Tibial nerve (tissue), 4 donors: ENCODE results near the gene DDX19B. TPM values are rescaled to one million over a fixed set of nuclear protein-coding genes. Genes with fewer than 3 reads are reported as not detected.
A peak's percentile ranks its signal among the peaks of the same experiment; 100 is the strongest.

ENCODE experiments used
- DNase-seq, 2 donors: peaks; one replicate each; pipeline ENCODE4 v3.0.0-alpha.2; 2019; ENCODE audit warnings: low spot score in 2 of 2
- H3K27ac ChIP-seq, 4 donors: fragments of 200-600 bp; sonication (generic) in 3 of 4; one replicate each; pipeline ENCODE4 v1.5.1; 2017 to 2019; ENCODE audit warnings: mild to moderate bottlenecking in 1 of 4
- H3K27me3 ChIP-seq, 2 donors: fragments of 200-600 bp; sonication (generic) in 1 of 2; one replicate each; pipeline versions ENCODE4 v1.5.1 to v1.6.0; 2017 to 2019
- H3K36me3 ChIP-seq, 3 donors: fragments of 200-600 bp; sonication (generic); one replicate each; pipeline ENCODE4 v1.5.1; 2018 to 2019
- H3K4me1 ChIP-seq, 4 donors: fragments of 200-600 bp; sonication (generic) in 3 of 4; one replicate each; pipeline ENCODE4 v1.5.1; 2017 to 2019
- H3K4me3 ChIP-seq, 4 donors: fragments of 200-600 bp; sonication (generic) in 3 of 4; one replicate each; pipeline ENCODE4 v1.5.1; 2017 to 2019; ENCODE audit warnings: mild to moderate bottlenecking in 1 of 4, moderate library complexity in 1 of 4
- H3K9me3 ChIP-seq, 4 donors: fragments of 200-600 bp; sonication (generic) in 3 of 4; one replicate each; pipeline ENCODE4 v1.5.1; 2017 to 2019
- EP300 ChIP-seq, 2 donors: sonication (generic); formaldehyde crosslinking; IDR thresholded peaks; one replicate each; pipeline ENCODE4 v1.6.1; 2017; ENCODE audit warnings: antibody characterized with exemption in 2 of 2, mild to moderate bottlenecking in 1 of 2
- POLR2A ChIP-seq, 2 donors: fragments of 450-650 bp; IDR thresholded peaks; one replicate each; pipeline ENCODE4 v1.6.1; 2017; ENCODE audit warnings: antibody characterized with exemption in 2 of 2, mild to moderate bottlenecking in 2 of 2, moderate library complexity in 2 of 2
- WGBS, 2 donors: methylation state at CpG; one replicate each; pipeline ENCODE4 v1.1.5; 2018; 5-methylcytosine and 5-hydroxymethylcytosine counted together
- total RNA-seq, 4 donors: library from RNA; depleted of rRNA; stranded (reverse); fragments of >200 nt; gene quantifications; one replicate each; pipeline ENCODE4 v1.1.0, GENCODE V29; 2016
- TF ChIP-seq, protein P1 (sequence below), 5 experiments: fragments of 200-600 bp in 3 of 5; fragments of 450-650 bp in 2 of 5; sonication (generic) in 3 of 5; IDR thresholded peaks; one replicate each; pipeline ENCODE4 v1.5.1; 2016 to 2019; ENCODE audit warnings: antibody characterized with exemption in 5 of 5, mild to moderate bottlenecking in 3 of 5, moderate library complexity in 2 of 5

The DDX19B gene
- total RNA-seq, 4 donors from 2014 or later: 27.8 to 57.6 (median 30.4) TPM

DNA sequence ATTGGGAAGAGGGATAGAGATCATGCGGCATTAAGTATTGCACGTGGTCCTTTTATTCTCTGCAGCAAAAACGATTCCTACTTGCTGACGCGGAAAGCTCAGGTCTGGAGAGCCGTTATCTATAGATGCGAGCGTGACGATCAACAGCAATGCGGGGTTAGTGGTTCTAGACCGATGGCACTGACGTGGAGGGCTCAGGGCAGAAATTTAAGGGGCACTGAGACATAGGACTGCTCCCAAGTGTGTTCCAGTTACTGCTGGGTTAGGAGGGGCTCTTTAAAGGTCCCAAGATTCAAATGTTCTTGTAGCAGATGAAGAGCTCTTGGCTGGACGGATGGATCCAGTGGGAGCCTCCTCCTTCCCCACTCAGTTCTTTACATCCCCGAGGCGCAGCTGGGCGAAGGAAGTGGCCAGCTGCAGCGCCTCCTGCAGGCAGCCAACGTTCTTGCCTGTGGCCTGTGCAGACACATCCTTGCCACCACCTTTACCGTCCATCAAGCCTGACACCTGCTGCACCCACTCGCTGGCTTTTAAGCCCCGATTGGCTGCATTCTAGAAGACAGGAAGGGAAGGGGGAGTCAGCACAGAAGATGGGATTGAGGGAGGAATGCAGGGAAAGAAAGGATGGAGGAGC, 46.5 kb upstream of the DDX19B start:
- H3K27ac ChIP-seq: peak overlapping the region in 1 of 4 donors; percentile 92

DNA sequence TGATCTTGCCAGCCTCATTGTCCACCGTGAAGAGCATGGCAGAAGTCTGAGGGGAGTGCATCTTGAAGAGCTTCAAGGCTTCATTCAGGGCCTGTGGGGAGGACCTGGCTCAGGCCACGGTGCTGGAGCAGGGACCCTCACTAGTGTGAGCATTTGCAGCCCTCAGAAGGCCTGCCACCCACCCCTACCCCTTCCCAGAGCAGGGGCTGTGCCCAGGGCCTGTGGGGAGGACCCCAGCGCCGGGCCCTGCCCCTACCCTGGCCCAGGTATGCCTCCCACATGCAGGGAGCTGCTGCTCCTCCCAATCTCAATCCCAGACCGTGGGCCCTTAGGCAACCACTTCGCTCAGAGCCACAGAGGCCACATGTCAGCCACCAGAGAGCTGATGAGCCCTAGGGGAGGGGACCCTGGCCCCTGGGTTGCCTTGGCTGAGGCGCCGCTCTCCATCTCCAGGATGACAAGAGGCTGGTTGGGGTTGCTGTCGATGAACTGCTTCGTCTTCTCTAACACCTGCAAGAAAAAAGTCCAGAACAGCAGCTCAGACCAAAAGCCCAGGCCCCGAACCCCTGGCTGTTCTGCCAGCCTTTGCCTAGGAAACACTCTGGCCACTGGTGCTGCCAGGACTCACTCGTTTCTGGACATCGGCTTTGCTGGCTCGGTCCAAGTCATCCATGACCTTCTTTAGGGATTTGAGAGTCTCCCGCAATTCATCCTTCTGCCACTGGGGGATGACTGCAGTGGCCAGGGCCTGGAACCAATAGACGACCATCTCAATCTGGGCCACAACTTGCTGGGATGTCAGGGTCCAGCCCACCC, 45.5 kb upstream of the DDX19B start:
- 57 to 72% methylated on average over 12 to 14 of the region's 16 CpGs for WGBS, 2 donors
- Histone ChIP-seq H3K27me3 (no peaks in the 10 kb centered on the region), H3K9me3 (no peaks in the 10 kb centered on the region), H3K4me1 (peaks cover 0 to 22% (median 15%) of the 10 kb centered on the region in 4 donors), H3K36me3 (peaks cover 4 to 66% (median 31%) of the 10 kb centered on the region in 3 donors), H3K27ac (no peak overlapping the region), H3K4me3 (no peak overlapping the region)
- no peak for TF ChIP-seq POLR2A (IDR thresholded peaks at IDR 0.05)
- TF ChIP-seq EP300 (IDR thresholded peaks at IDR 0.05): no peak
- TF ChIP-seq, protein P1, sequence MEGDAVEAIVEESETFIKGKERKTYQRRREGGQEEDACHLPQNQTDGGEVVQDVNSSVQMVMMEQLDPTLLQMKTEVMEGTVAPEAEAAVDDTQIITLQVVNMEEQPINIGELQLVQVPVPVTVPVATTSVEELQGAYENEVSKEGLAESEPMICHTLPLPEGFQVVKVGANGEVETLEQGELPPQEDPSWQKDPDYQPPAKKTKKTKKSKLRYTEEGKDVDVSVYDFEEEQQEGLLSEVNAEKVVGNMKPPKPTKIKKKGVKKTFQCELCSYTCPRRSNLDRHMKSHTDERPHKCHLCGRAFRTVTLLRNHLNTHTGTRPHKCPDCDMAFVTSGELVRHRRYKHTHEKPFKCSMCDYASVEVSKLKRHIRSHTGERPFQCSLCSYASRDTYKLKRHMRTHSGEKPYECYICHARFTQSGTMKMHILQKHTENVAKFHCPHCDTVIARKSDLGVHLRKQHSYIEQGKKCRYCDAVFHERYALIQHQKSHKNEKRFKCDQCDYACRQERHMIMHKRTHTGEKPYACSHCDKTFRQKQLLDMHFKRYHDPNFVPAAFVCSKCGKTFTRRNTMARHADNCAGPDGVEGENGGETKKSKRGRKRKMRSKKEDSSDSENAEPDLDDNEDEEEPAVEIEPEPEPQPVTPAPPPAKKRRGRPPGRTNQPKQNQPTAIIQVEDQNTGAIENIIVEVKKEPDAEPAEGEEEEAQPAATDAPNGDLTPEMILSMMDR (IDR thresholded peaks at IDR 0.05): peak in 4 of 5 experiments; percentile 20 to 30 (median 24)
- peak in 1 of 2 donors; percentile 18 for DNase-seq

More for the DNA sequence above, 46.5 kb upstream of the DDX19B start:
- H3K4me1 ChIP-seq: peaks cover 0 to 29% (median 15%) of the 10 kb centered on the region in 4 donors
- DNase-seq: no peak
- no peak overlapping the region for H3K4me3 ChIP-seq
- no peak for TF ChIP-seq EP300 (IDR thresholded peaks at IDR 0.05)
- TF ChIP-seq, protein P1 (IDR thresholded peaks at IDR 0.05): peak in 1 of 5 experiments; percentile 8
- TF ChIP-seq POLR2A (IDR thresholded peaks at IDR 0.05): no peak
- H3K36me3 ChIP-seq: peaks cover 0 to 58% (median 28%) of the 10 kb centered on the region in 3 donors
- no peaks in the 10 kb centered on the region for H3K27me3 ChIP-seq
- no peaks in the 10 kb centered on the region for H3K9me3 ChIP-seq
- 82 to 86% methylated on average over 21 of the region's 21 CpGs for WGBS, 2 donors

DNA sequence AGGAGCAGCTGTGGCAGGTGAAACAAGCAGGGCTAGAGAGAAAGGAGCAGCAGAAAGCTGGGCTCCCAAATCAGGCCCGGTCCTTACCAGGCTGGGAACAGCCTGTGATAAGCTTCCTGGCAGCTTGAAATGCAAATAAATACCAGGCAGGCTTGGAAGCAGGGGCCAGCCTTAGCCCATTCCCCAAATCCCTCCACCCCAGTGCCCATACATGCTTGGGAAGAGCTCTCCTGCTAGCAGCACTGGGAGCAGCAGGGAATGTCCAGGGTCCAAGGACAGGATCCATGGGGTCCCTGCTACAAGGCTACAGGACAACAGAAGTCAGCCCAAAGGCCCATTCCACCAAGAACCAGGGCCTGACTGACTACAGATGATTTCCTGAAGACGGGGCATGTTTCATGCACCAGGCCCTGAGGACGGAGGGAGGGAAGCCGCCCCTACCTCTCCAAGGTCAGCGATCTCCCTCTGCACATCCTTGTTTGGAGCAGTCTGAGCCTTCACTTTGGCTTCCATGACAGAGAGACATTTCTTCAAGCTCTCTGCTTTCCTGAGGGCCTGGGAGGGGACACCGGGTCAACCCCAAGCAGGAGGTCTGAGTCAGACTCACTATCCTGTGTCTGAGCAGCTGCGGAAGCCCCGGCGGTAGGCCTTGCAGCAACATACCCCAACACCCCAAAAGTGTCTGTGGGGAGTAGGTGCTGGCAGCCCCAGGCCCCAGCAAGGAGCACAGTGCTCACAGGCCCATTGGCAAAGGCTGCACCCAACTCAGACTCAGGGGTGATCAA, 44.6 kb upstream of the DDX19B start:
- TF ChIP-seq EP300 (IDR thresholded peaks at IDR 0.05) (no peak), POLR2A (IDR thresholded peaks at IDR 0.05) (no peak)
- TF ChIP-seq, protein P1 (IDR thresholded peaks at IDR 0.05): peak in 2 of 5 experiments; percentile 1 to 3
- no peak overlapping the region for H3K4me3 ChIP-seq
- no peaks in the 10 kb centered on the region for H3K9me3 ChIP-seq
- no peaks in the 10 kb centered on the region for H3K27me3 ChIP-seq
- 93% methylated on average over 9 of the region's 9 CpGs for WGBS, 2 donors
- peaks cover 4 to 75% (median 39%) of the 10 kb centered on the region in 3 donors for H3K36me3 ChIP-seq
- DNase-seq: no peak
- peaks cover 0 to 17% (median 12%) of the 10 kb centered on the region in 4 donors for H3K4me1 ChIP-seq
- H3K27ac ChIP-seq: no peak overlapping the region

DNA sequence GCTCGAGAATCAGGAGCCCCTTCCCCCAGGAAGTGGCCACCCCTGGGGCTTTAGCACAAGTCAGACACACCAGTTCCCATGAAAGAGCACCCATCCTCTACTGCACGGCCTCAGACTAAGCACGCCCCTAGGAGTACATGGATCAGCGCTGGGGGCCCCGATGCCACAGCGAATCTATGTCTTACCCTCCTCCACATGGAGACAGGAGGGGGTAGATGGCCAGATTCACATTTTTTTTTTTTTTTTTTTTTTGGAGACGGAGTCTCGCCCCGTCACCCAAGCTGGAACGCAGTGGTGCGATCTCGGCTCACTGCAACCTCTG, 44.1 kb upstream of the DDX19B start:
- no peaks in the 10 kb centered on the region for H3K27me3 ChIP-seq
- no peak overlapping the region for H3K4me3 ChIP-seq
- no peak for DNase-seq
- H3K9me3 ChIP-seq: no peaks in the 10 kb centered on the region
- TF ChIP-seq EP300 (IDR thresholded peaks at IDR 0.05) (no peak), POLR2A (IDR thresholded peaks at IDR 0.05) (no peak)
- TF ChIP-seq, protein P1 (IDR thresholded peaks at IDR 0.05): no peak
- H3K27ac ChIP-seq: no peak overlapping the region
- H3K36me3 ChIP-seq: peaks cover 4 to 80% (median 39%) of the 10 kb centered on the region in 3 donors
- 95 to 99% methylated on average over 12 of the region's 12 CpGs for WGBS, 2 donors
- peaks cover 0 to 11% (median 6%) of the 10 kb centered on the region in 4 donors for H3K4me1 ChIP-seq
